ENCODE data around the gene DBT.
"Not testable (repeated sequence)": the region's sequence is repeated elsewhere in the genome, so short reads cannot be mapped to it uniquely, and the experiment has no call there.

The DBT gene

DNA sequence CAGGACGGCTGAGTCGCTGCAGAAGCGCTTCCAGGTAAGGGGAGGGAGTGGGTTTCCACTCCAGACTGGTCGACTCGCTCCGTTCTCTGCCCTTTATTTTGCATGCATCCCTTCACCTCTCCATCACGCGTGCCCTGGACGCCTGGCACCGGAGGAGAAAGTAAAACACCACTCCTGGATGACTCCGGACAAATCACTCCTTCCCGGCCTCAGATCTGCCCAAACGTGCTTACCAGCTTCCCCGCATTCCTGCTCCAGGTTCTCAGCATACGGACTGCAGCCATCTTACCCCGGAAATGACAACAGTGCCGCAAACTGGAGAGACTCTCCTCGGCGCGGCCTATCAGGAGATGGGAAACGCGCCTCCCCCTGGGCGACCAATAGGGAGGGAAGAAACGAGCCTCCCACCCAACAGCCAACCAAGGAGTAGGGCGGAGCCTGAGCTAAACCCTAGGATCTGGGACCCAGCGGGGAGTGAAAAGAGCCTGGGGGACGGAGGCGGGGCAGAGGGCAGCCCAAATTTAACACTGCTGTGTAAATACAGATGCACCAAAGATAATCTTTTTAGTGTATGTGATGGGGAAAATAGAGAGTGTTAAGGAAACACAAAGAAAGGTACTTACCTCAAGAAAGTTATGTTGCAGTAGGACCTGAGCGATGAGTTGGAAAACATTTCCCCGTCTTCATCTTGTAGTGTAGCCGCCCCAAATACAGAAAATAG lies at the start of gene DBT:
DBT (minus strand) TSS at position 298 of the 721 bp plus-strand sequence; CDS start at position 284, 14 bp downstream.
- Mint-ChIP-seq H3K4me1 (ENCODE audit: low read depth) (peaks cover 18% of the 10 kb centered on the region), H3K36me3 (no peaks in the 10 kb centered on the region), H3K9me3 (ENCODE audit: low read depth) (no peaks in the 10 kb centered on the region), H3K27ac (peak within 1 kb of the TSS; percentile 55), H3K27me3 (no peaks in the 10 kb centered on the region), H3K4me3 (no peak within 1 kb of the TSS)

DNA sequence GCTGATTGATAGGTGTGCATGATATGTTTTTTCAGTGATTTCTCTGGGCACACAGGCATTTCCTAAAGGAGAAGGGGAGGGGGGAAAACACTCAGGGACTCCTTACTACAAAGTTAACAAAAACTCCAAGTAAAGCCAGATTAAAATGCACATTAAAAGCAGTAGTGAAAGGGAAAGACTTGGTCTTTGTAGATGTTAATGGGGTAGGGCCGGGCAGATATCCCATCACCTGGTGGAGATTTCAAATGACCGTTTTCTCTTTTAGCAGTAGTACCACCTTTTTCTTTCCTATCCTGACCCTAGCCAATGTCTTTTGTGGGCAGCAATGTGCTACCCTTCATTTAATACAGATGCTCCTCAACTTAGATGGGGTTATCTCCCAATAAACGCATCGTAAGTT lies 48.9 kb upstream of the DBT start:
- H3K4me1 Mint-ChIP-seq (ENCODE audit: low read depth), result no peaks in the 10 kb centered on the region
- H3K36me3 Mint-ChIP-seq, result peaks cover 4% of the 10 kb centered on the region
- H3K4me3 Mint-ChIP-seq, result no peak overlapping the region
- no peaks in the 10 kb centered on the region for H3K27me3 Mint-ChIP-seq
- H3K9me3 Mint-ChIP-seq (ENCODE audit: low read depth), result no peaks in the 10 kb centered on the region
- no peak overlapping the region for H3K27ac Mint-ChIP-seq

DNA sequence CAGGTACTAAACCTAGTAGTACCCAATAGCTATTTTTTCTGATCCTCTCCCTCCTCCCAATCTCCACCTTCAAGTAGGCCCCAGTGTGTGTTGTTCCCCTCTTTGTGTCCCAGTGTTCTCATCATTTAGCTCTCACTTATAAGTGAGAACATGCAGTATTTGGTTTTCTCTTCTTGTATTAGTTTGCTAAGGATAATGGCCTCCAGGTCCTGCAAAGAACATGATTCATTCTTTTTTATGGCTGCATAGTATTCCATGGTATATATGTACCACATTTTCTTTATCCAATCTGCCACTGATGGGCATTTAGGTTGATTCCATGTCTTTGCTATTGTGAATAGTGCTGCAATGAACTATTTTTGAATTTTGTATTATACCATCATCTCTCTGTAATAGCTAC lies 47.4 kb upstream of the DBT start:
- not testable (repeated sequence) for H3K27ac Mint-ChIP-seq; H3K36me3 Mint-ChIP-seq; H3K4me1 Mint-ChIP-seq (ENCODE audit: low read depth); H3K27me3 Mint-ChIP-seq; H3K9me3 Mint-ChIP-seq (ENCODE audit: low read depth); H3K4me3 Mint-ChIP-seq

DNA sequence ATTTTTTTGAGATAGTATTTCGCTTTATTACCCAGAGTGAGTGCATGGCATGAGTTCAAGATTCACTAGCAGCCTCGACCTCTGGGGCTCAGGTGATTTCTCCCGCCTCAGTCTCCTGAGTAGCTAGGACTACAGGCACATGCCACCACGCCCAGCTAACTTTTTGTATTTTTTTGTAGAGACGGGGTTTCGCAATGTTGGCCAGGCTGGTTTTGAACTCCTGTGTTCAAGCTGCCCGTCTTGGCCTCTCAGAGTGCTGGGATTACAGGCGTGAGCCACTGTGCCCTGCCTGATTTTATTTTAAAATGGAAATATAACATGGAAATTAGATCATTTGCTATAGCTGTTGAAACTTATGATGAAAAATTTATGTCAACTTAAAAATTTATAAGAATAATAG lies 46.5 kb upstream of the DBT start:
- Mint-ChIP-seq H3K4me3 (no peak overlapping the region), H3K9me3 (ENCODE audit: low read depth) (no peaks in the 10 kb centered on the region), H3K27ac (no peak overlapping the region), H3K4me1 (ENCODE audit: low read depth) (no peaks in the 10 kb centered on the region), H3K27me3 (no peaks in the 10 kb centered on the region), H3K36me3 (peaks cover 4% of the 10 kb centered on the region)

DNA sequence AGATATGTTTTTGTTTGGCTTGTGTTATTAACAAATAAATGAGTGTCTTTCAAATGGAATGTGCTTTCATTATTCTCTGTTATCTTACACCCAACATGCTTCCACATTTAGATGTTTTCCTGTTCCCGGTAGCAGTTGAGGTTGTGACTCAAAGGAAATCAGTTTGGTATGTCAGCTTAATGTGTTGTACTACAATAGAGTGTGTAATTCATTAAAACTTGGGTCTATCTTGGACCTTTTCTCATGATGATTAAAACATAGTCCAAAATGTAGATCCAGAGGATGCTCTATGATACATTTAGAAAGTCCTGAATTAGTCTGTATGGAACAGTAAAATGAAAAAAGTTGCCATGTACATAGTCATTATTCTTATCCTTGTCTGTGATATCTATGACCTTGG lies 43.1 kb upstream of the DBT start:
- no peaks in the 10 kb centered on the region for H3K4me1 Mint-ChIP-seq (ENCODE audit: low read depth)

DNA sequence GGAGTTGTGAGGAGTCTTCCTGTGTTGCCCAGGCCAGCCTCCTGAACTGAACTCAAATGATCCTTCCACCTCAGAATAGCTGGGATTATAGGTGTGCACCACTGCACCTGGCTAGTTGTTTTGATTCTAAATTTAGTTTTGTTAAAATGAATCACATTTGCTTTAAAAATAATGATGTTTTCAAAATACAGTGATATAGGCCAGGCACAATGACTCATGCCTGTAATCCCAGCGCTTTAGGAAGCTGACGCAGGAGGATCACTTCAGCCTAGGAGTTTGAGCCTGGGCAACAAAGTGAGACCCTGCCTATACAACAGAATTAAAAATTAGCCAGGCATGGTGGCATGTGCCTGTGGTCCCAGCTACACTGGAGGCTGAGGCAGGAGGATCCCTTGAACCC lies 40.7 kb upstream of the DBT start:
- Mint-ChIP-seq H3K4me3 (no peak overlapping the region), H3K27me3 (no peaks in the 10 kb centered on the region), H3K9me3 (ENCODE audit: low read depth) (no peaks in the 10 kb centered on the region), H3K27ac (no peak overlapping the region), H3K36me3 (no peaks in the 10 kb centered on the region), H3K4me1 (ENCODE audit: low read depth) (no peaks in the 10 kb centered on the region)

More for the DNA sequence above, 43.1 kb upstream of the DBT start:
- no peak overlapping the region for H3K4me3 Mint-ChIP-seq
- no peaks in the 10 kb centered on the region for H3K9me3 Mint-ChIP-seq (ENCODE audit: low read depth)
- H3K27me3 Mint-ChIP-seq, result no peaks in the 10 kb centered on the region
- H3K36me3 Mint-ChIP-seq, result peaks cover 4% of the 10 kb centered on the region
- no peak overlapping the region for H3K27ac Mint-ChIP-seq

DNA sequence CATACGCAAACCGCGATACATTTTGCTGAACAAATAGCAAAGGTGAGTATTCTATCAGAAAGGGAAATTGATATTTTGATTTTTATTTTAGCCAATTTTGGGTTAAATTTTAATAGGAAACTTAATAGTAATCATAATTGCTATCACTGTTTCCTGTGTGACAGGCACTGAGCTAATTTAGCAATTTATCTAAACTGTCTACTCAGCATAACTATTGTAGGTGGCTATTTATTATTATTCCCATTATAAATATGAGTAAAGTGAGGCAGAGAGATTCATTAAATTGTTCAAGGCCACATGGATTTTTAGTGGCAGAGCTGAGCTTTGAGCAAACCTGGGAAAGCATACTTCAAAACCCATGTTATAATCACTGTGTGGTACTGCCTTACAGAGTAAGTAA lies 37.5 kb upstream of the DBT start:
- H3K27ac Mint-ChIP-seq, result no peak overlapping the region
- H3K9me3 Mint-ChIP-seq (ENCODE audit: low read depth), result no peaks in the 10 kb centered on the region
- H3K36me3 Mint-ChIP-seq, result no peaks in the 10 kb centered on the region
- no peaks in the 10 kb centered on the region for H3K27me3 Mint-ChIP-seq
- H3K4me3 Mint-ChIP-seq, result no peak overlapping the region
- H3K4me1 Mint-ChIP-seq (ENCODE audit: low read depth), result no peaks in the 10 kb centered on the region

DNA sequence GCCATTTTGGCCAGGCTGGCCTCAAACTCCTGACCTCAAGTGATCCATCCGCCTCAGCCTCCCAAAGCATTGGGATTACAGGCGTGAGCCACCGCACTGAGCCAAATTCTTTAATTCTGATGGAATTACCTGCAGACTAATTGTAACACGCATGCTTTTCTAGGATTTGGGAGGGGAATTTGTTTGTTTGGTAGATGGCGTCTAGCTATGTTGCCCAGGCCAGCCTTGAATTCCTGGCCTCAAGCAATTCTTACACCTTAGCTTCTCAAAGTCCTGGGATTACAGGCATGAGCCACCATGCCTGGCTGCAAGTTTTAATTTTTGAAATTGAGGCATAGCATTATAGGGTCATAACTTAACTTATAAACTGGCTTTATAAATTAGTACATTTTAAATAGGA lies 35.0 kb upstream of the DBT start:
- no peaks in the 10 kb centered on the region for H3K9me3 Mint-ChIP-seq (ENCODE audit: low read depth)
- H3K4me1 Mint-ChIP-seq (ENCODE audit: low read depth), result peaks cover 9% of the 10 kb centered on the region
- H3K36me3 Mint-ChIP-seq, result peaks cover 2% of the 10 kb centered on the region

DNA sequence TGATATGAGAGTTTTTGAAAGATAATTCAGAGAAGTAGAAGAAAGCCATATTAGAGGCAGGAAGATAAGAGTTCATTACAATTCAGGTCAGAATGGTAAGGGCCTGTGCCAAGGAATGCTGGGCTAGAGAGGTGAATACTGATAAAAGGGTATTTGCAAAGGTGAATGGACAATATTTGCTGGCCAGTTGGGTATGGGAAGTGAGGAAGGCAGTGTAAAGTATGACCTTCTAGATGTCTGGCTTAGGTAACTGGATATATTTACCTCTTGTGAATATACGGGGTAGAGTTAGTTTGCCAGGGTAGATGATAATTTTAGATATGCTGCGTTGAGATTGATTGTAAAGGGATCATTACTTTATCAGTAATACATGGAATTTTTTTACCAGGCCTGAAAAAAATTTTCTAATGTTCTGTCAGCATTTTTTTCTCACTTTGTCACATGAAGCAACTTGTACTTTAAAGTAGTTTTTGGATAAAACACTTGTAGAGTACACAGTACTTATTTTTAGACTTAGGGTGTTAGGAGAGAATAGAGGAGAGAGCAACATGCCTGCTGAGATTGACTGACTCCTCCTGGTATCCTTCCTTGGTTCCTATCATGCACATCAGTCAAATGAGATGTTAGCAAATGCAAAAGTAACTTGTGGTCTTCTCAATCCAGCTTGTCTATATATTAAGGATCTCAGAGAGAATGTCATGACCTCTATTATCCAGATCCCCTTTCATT lies 30.5 kb upstream of the DBT start:
- Mint-ChIP-seq H3K36me3 (peaks cover 14% of the 10 kb centered on the region), H3K27ac (peak overlapping the region; percentile 13), H3K9me3 (ENCODE audit: low read depth) (no peaks in the 10 kb centered on the region), H3K4me3 (no peak overlapping the region), H3K4me1 (ENCODE audit: low read depth) (peaks cover 22% of the 10 kb centered on the region), H3K27me3 (no peaks in the 10 kb centered on the region)

More for the DNA sequence above, 35.0 kb upstream of the DBT start:
- Mint-ChIP-seq H3K27ac (no peak overlapping the region), H3K4me3 (no peak overlapping the region), H3K27me3 (no peaks in the 10 kb centered on the region)

DNA sequence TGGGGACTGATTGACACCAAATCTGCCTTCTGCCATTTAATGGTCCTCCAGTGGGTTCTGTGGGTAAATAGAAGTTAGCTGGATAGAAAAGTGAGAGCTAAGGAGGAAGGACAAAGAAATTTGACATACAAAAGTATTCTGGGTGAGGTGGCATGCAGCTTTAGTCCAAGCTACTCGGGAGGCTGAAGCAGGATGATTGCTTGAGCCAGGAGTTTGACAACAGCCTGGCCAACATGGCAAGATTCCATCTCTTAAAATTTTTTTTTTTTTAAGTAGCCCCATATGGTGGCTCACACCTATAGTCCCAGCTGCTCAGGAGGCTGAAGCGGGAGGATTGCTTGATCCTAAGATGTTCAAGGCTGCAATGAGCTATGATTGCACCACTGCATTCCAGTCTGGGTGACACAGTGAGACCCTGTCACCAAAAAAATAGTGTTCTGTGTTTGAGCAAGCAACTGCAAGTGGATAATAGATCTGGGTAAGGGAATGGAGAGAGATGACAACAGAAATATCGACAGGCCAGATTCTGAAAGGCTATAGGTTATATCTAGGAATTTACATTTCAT lies 29.8 kb upstream of the DBT start:
- H3K4me3 Mint-ChIP-seq, result no peak overlapping the region
- H3K9me3 Mint-ChIP-seq (ENCODE audit: low read depth), result no peaks in the 10 kb centered on the region
- H3K27me3 Mint-ChIP-seq, result no peaks in the 10 kb centered on the region
- H3K4me1 Mint-ChIP-seq (ENCODE audit: low read depth), result peaks cover 22% of the 10 kb centered on the region
- H3K27ac Mint-ChIP-seq, result peak overlapping the region; percentile 13
- peaks cover 14% of the 10 kb centered on the region for H3K36me3 Mint-ChIP-seq

DNA sequence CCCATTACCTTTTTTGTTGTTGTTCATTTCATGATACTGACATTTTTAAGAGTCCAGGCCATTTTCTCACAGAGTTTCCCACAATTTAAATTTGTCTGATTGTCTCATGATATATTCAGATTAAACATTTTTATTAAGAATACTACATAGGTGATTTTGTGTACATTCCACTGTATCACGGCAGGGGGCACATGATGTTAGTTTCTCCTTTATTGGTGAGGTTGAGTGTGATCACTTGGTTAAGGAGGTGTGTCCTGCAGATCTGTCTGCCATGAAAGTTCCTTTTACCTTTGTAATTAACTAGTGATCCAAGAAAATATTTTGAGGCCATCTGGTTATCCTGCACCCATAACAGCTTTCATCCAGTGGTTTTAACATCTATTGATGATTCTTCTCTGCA lies 28.2 kb upstream of the DBT start:
- peaks cover 17% of the 10 kb centered on the region for H3K36me3 Mint-ChIP-seq
- H3K27ac Mint-ChIP-seq, result peak overlapping the region; percentile 42
- no peaks in the 10 kb centered on the region for H3K27me3 Mint-ChIP-seq
- H3K4me3 Mint-ChIP-seq, result no peak overlapping the region
- H3K4me1 Mint-ChIP-seq (ENCODE audit: low read depth), result peaks cover 29% of the 10 kb centered on the region
- no peaks in the 10 kb centered on the region for H3K9me3 Mint-ChIP-seq (ENCODE audit: low read depth)

DNA sequence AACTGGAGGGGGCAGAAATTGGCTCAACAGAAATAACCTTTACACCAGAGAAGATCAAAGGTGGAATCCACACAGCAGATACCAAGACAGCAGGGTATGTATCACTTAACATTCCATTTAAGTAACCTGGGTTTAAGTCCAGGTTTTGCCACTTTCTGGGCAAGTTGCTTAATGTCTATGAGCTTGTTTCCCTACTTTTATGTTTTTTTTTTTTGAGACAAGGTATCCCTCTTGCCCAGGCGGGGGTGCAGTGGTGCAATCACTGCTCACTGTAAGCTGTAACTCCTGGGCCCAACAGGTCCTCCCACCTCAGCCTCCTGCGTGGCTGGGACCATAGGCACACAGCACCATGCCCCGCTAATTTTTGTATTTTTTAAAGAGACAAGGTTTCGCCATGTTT lies 18.6 kb upstream of the DBT start:
- Mint-ChIP-seq H3K36me3 (peaks cover 21% of the 10 kb centered on the region), H3K27ac (peak overlapping the region; percentile 50), H3K4me3 (peak overlapping the region; percentile 100), H3K9me3 (ENCODE audit: low read depth) (no peaks in the 10 kb centered on the region), H3K27me3 (no peaks in the 10 kb centered on the region), H3K4me1 (ENCODE audit: low read depth) (peaks cover 58% of the 10 kb centered on the region)

DNA sequence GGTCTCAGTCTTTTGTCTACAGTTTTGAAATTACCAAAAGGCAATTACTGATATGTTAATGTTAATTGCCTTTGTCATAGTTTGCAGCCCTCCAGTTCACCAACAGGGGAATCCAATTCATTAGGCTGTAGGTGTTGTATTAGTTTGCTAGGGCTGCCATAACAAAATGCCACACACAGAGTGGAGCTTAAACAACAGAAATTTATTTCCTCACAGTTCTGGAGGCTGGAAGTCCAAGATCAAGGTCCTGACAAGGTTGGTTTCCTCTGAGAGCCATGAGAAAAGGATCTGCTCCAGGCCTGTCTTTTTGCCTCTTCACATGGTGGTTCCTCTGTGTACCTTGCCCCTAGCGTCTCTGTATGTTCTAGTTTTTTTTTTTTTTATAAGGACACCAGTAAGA lies 17.6 kb upstream of the DBT start:
- Mint-ChIP-seq H3K9me3 (ENCODE audit: low read depth) (no peaks in the 10 kb centered on the region), H3K4me1 (ENCODE audit: low read depth) (peaks cover 55% of the 10 kb centered on the region), H3K36me3 (peaks cover 24% of the 10 kb centered on the region), H3K4me3 (peak overlapping the region; percentile 100), H3K27ac (peak overlapping the region; percentile 54), H3K27me3 (no peaks in the 10 kb centered on the region)

DNA sequence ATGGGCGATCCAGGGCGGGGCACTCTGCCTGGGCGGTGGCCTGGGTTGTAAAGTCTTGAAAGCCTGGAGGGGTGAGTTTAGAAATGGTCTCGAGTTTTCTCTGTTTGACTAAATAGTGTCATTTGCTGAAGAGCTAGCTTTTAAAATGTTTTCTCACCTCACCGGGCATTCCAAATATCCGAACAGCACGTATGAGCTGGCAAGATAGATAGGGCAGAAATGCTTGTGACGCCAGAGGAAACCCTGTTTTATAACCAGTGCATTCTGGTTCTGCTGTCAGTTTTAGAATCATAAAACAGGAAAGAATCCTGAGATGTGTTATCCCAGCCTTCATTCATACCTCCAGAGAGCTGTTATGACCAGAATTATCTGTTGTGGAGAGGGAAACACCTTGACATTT lies 17.1 kb upstream of the DBT start:
- peak overlapping the region; percentile 98 for H3K27ac Mint-ChIP-seq
- H3K4me3 Mint-ChIP-seq, result peak overlapping the region; percentile 100
- peaks cover 51% of the 10 kb centered on the region for H3K4me1 Mint-ChIP-seq (ENCODE audit: low read depth)
- H3K36me3 Mint-ChIP-seq, result peaks cover 21% of the 10 kb centered on the region
- H3K9me3 Mint-ChIP-seq (ENCODE audit: low read depth), result peaks cover under 1% of the 10 kb centered on the region
- H3K27me3 Mint-ChIP-seq, result no peaks in the 10 kb centered on the region

DNA sequence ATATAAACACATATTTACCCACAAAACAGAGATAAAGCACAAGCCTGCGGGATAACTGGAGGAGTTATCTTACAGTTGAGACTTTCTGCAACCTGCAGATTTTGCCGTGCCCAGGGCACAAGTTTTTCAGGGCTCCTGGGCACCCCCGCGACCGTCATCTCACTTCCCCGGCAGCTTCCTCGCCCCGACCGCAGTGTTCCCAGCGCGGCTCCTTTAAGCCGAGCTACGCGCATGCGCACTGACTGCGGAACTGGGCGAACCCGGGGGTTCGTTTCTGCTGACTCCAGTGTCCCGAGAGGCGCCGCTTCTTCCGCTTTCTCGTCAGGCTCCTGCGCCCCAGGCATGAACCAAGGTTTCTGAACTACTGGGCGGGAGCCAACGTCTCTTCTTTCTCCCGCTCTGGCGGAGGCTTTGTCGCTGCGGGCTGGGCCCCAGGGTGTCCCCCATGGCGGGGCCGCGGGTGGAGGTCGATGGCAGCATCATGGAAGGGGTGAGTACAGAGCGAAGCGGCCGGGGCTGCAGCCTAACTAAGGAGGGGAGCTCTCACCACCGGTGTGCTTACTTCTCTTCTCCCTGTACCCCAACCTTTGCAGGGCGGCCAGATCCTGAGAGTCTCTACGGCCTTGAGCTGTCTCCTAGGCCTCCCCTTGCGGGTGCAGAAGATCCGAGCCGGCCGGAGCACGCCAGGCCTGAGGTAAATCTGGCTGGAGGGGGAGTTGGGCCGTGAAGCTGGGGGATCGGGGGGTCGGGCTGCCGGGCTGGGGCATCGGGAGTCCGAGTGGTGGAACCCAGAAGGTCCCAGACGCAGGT lies 16.5 kb upstream of the DBT start, which contains the start of gene RTCA:
RTCA (plus strand) TSS at position 286 of the 810 bp plus-strand sequence; CDS start at position 446, 160 bp downstream.
- Mint-ChIP-seq H3K4me3 (peak within 1 kb of the TSS; percentile 100), H3K36me3 (peaks cover 23% of the 10 kb centered on the region), H3K27me3 (no peaks in the 10 kb centered on the region), H3K9me3 (ENCODE audit: low read depth) (peaks cover 3% of the 10 kb centered on the region), H3K27ac (peak within 1 kb of the TSS; percentile 98), H3K4me1 (ENCODE audit: low read depth) (peaks cover 45% of the 10 kb centered on the region)

Data from activated naive CD8-positive, alpha-beta T cell (primary cell).